Heart right ventricle (tissue), 16 donors: ENCODE data around the gene C2orf80. TPM values are rescaled to one million over a fixed set of nuclear protein-coding genes. Genes with fewer than 3 reads are reported as not detected.

Experiments
- ATAC-seq, 8 donors: fragments of 200-7000 bp; cut with Tn5 transposase; one replicate each; pipeline ENCODE4 v1.9.1; 2020; ENCODE audit warnings: mild to moderate bottlenecking in 8 of 8, moderate library complexity in 8 of 8, moderate number of reproducible peaks in 1 of 8
- DNase-seq, 2 donors: peaks; one replicate each; pipeline ENCODE4 v3.0.0-alpha.2; 2020
- H3K27ac ChIP-seq, 10 donors: fragments of 200-600 bp; sonication (generic) in 2 of 10; one replicate each; pipeline versions ENCODE4 v1.5.0 to v1.8.0; 2020 to 2022; ENCODE audit warnings: mild to moderate bottlenecking in 3 of 10
- H3K27me3 ChIP-seq, 7 donors: fragments of 200-600 bp; one replicate each; pipeline ENCODE4 v1.8.0; 2021 to 2022; ENCODE audit warnings: mild to moderate bottlenecking in 2 of 7
- H3K36me3 ChIP-seq, 9 donors: fragments of 200-600 bp; sonication (generic) in 1 of 9; one replicate each; pipeline versions ENCODE4 v1.5.0 to v1.8.0; 2020 to 2022; ENCODE audit warnings: mild to moderate bottlenecking in 2 of 9
- H3K4me1 ChIP-seq, 9 donors: fragments of 200-600 bp; sonication (generic) in 1 of 9; one replicate each; pipeline versions ENCODE4 v1.5.0 to v1.8.0; 2020 to 2022; ENCODE audit warnings: mild to moderate bottlenecking in 4 of 9
- H3K4me3 ChIP-seq, 10 donors: fragments of 200-600 bp; sonication (generic) in 2 of 10; one replicate each; pipeline versions ENCODE4 v1.5.0 to v1.8.0; 2020 to 2022; ENCODE audit warnings: mild to moderate bottlenecking in 7 of 10, moderate library complexity in 2 of 10
- H3K9me3 ChIP-seq, 11 donors: fragments of 200-600 bp in 10 of 11; sonication (generic) in 2 of 11; one replicate each; pipeline versions ENCODE4 v1.5.0 to v1.8.0; 2013 to 2022; ENCODE audit warnings: mild to moderate bottlenecking in 2 of 11, control low read depth in 1 of 11, moderate library complexity in 1 of 11
- WGBS, 2 donors: extraction: QIAGEN DNeasy Blood & Tissue Kit; methylation state at CpG; one replicate each; pipeline ENCODE4 v1.1.7; 2013; ENCODE audit warnings: inconsistent platforms in 1 of 2; 5-methylcytosine and 5-hydroxymethylcytosine counted together
- intact Hi-C, 10 donors: fragments of 100-400 bp; cut with DNase I; formaldehyde crosslinking; loops; one replicate each; pipeline versions ENCODE4 v1.11.1 to v1.14.2; 2022
- polyA plus RNA-seq, 2 donors: library from polyadenylated mRNA; stranded (reverse); fragments of 200-250 nt; gene quantifications; one replicate each; pipeline ENCODE4 v1.2.3, GENCODE V29; 2013
- total RNA-seq, 10 donors: library from RNA; stranded (reverse); fragmentation: NEBNext Ultra II Directional in 3 of 10; extraction: Animal tissue kit (Norgen Biotek cat#: 25700) in 3 of 10; gene quantifications; one replicate each; pipeline versions ENCODE4 v1.2.1 to v1.2.4, GENCODE V29; 2021 to 2023
- TF ChIP-seq, protein P1 (sequence below), 9 donors: fragments of 200-600 bp; sonication (generic) in 2 of 9; IDR thresholded peaks; one replicate each; pipeline versions ENCODE4 v1.5.0 to v1.8.0; 2021 to 2022; ENCODE audit warnings: antibody characterized with exemption in 9 of 9, mild to moderate bottlenecking in 5 of 9, moderate library complexity in 1 of 9
- donor health status: Arrhythmogenic right ventricular cardiomyopathy.
- donor health status: ischemic (EF 13 %, LVEDD 7.1; RV severe dilation, severe dysfunction).
- donor health status: healthy with polysubstance abuse.
- donor health status: DM: no; HTN: yes; CAD: no.
- donor health status: DM: no; HTN: no; CAD: no.
- donor health status: ischemic (EF 25% LVEDD 6.9; RV normal size, moderate dysfunction).
- donor health status: ischemic (EF 25% LVEDD 5.7; RV mildly dilated, moderate dysfunction).
- donor health status: healthy.
- donor health status: DM: yes; HTN: yes; CAD: no.
- donor health status: Ischemic cardiomyopathy.
- donor health status: ischemic (EF 35%, LVEDD 5.7; RV mildly dilated, moderate dysfunction).
- donor health status: nonischemic (EF 11% LVEDD 7.7; RV severe dilation, severe dysfunction).
- donor health status: DM: yes; HTN: yes; CAD: no.
- donor health status: PGD.
- donor health status: ischemic (EF 29% LVEDD 5.4; RV normal size, mild dysfunction).
- donor health status: nonischemic (EF 23%, LVEDD 6.1; RV moderate dilation, normal function).

Gene C2orf80
- total and polyA plus RNA-seq, 12 donors, result not detected

GRCh38 chr2:208136716-208137094, 53.1 kb downstream of the C2orf80 start:
- DNase-seq (no peak), ATAC-seq (no peak)
- 92 to 95% methylated on average over 2 of the region's 2 CpGs for whole genome bisulfite sequencing, 2 donors
- H3K36me3 ChIP-seq, result no peaks in the 10 kb centered on the region
- H3K27ac ChIP-seq, result no peak overlapping the region
- no peak overlapping the region for H3K4me3 ChIP-seq
- peaks cover 0 to 3% (median 0%) of the 10 kb centered on the region in 7 donors for H3K27me3 ChIP-seq
- no peaks in the 10 kb centered on the region for H3K4me1 ChIP-seq
- peaks cover 0 to 9% (median 0%) of the 10 kb centered on the region in 11 donors for H3K9me3 ChIP-seq
- TF ChIP-seq, protein P1, sequence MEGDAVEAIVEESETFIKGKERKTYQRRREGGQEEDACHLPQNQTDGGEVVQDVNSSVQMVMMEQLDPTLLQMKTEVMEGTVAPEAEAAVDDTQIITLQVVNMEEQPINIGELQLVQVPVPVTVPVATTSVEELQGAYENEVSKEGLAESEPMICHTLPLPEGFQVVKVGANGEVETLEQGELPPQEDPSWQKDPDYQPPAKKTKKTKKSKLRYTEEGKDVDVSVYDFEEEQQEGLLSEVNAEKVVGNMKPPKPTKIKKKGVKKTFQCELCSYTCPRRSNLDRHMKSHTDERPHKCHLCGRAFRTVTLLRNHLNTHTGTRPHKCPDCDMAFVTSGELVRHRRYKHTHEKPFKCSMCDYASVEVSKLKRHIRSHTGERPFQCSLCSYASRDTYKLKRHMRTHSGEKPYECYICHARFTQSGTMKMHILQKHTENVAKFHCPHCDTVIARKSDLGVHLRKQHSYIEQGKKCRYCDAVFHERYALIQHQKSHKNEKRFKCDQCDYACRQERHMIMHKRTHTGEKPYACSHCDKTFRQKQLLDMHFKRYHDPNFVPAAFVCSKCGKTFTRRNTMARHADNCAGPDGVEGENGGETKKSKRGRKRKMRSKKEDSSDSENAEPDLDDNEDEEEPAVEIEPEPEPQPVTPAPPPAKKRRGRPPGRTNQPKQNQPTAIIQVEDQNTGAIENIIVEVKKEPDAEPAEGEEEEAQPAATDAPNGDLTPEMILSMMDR (IDR thresholded peaks at IDR 0.05), result no peak
- intact Hi-C loops, result no loop called here

DNA sequence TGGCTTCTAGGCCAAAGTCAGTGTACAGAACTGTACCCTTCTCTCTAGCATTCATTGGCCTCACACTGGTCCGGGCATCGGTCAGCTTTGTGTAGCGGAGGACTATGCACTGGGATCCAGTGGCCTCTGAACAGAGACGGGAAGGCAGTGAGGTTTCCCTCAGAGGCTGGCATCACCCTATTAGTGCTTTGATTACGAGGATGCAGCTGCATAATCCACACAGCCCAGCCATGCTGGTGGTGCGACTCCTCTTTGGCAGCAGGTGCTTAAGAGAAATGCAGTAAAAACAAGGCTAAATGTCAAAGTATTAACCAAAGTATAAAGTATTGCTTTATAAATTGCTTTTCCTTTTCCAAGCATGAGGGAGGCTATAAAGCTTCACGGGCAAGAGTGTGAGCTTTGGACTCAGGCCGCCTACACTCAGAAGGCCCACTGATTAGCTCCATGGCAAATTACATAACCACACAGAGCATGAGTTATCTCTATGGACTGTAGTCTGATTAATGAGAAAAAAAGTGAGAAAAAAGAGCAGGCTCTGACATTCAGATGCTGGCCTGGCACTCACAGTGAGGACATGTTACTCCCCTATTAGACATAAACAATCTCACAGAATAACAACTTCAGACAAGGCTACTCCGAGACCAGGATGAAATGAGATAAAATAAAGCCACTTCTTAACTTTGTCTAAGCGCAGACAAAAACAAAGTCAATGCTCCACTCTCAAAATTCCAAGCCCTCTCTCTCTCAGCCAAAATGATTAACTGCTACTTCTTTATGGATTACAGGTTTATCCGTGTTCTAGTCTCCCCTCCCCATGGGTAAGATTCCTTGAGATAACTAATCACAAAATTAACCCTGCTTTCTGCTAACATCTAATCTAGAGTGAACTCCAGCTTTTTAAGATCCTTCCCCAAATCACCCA, 53.8 kb downstream of the C2orf80 start:
- 81 to 88% methylated on average over 11 of the region's 11 CpGs for WGBS, 2 donors
- no peak for DNase-seq
- H3K27me3 ChIP-seq, result peaks cover 0 to 3% (median 0%) of the 10 kb centered on the region in 7 donors
- no peak overlapping the region for H3K27ac ChIP-seq
- intact Hi-C loops, result no loop called here
- ATAC-seq, result no peak
- H3K9me3 ChIP-seq, result peaks cover 0 to 9% (median 0%) of the 10 kb centered on the region in 11 donors
- H3K36me3 ChIP-seq, result no peaks in the 10 kb centered on the region
- no peaks in the 10 kb centered on the region for H3K4me1 ChIP-seq
- H3K4me3 ChIP-seq, result no peak overlapping the region
- TF ChIP-seq, protein P1 (IDR thresholded peaks at IDR 0.05), result no peak

DNA sequence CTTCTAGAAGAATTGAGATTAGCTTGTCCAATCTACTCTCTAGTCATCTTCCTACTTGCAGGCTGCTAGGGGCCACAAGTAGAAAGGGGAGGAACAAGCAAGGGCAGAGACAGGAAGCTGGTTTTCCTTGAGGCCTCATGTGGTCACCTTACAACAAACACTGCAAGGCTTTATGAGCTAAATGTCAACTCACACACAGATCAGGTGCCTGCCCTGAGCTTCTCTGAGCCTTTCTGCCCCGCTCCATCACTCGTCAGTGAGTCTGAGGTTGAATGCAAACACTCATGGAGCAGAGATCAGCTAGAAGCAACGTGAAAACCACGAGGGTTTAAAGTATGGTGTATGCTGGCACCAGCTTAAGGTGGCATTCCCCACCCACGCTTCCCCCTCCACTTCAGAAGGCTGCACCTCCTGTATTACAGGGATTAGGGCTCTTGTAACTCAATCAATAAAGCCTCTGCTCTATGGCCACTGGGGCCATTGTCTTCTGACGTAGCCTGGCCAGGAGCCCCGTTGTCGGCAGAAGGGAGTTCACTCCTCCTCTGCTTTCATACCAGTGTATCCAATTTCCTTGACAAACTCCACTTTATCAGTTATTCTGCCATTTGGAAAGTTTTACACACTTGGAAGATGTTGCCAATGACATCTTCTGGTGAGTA, 54.8 kb downstream of the C2orf80 start:
- intact Hi-C loops, result no loop called here
- WGBS, 2 donors, result 48 to 50% methylated on average over 8 of the region's 8 CpGs
- H3K4me3 ChIP-seq, result no peak overlapping the region
- TF ChIP-seq, protein P1 (IDR thresholded peaks at IDR 0.05), result no peak
- no peak for DNase-seq
- H3K36me3 ChIP-seq, result no peaks in the 10 kb centered on the region
- ATAC-seq, result no peak
- peaks cover 0 to 9% (median 0%) of the 10 kb centered on the region in 11 donors for H3K9me3 ChIP-seq
- no peak overlapping the region for H3K27ac ChIP-seq
- H3K4me1 ChIP-seq, result no peaks in the 10 kb centered on the region
- peaks cover 0 to 3% (median 0%) of the 10 kb centered on the region in 7 donors for H3K27me3 ChIP-seq

DNA sequence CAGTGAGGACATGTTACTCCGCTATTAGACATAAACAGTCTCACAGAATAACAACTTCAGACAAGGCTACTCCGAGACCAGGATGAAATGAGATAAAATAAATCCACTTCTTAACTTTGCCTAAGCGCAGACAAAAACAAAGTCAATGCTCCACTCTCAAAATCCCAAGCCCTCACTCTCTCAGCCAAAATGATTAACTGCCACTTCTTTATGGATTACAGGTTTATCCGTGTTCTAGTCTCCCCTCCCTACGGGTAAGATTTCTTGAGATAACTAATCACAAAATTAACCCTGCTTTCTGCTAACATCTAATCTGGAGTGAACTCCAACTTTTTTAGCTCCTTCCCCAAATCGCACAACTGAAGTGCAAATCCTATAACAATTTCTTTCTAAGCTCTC, 59.1 kb downstream of the C2orf80 start:
- 79 to 80% methylated on average over 6 of the region's 6 CpGs for WGBS, 2 donors
- Histone ChIP-seq H3K4me3 (no peak overlapping the region), H3K4me1 (no peaks in the 10 kb centered on the region), H3K36me3 (no peaks in the 10 kb centered on the region), H3K9me3 (no peaks in the 10 kb centered on the region), H3K27ac (no peak overlapping the region), H3K27me3 (peaks cover 0 to 20% (median 5%) of the 10 kb centered on the region in 7 donors)
- no peak for DNase-seq
- intact Hi-C loops, result no loop called here
- TF ChIP-seq, protein P1 (IDR thresholded peaks at IDR 0.05), result no peak
- no peak for ATAC-seq
